ENCODE results near the gene CD1D. TPM values are rescaled to one million over a fixed set of nuclear protein-coding genes. Genes with fewer than 3 reads are reported as not detected.

Gene CD1D
- polyA plus RNA-seq, 1 of the 3 experiments (the other 2 are of a cell fraction): not detected

DNA sequence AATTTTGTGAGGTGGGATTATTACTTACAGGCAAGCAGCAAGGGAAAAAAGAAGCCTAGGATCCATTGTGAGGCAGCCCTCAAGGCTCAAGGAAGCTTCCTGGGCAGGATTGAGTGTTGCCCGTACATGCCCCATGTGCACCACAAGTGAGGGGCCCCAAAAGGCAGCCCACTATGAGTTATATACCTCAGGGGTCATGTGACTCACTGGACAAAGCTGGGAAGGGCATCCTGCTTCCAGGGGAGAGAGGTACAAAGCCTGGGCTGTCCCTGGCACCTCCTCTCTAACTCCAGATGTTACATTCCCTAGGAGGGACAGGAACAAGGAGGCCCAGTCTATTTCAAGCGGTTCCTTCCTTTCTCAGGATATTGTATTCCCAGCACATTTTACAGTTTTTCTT is 34.0 kb upstream of the CD1D start:
- H3K27ac ChIP-seq (ENCODE audit: low read depth in 2 of 2, low read length in 1 of 2): no peak overlapping the region
- 63% methylated on average over 2 of the region's 2 CpGs for WGBS (ENCODE audit: low lambda C conversion rate)

GRCh38 chr1:158147401-158147800 is 33.3 kb upstream of the CD1D start:
- TF ChIP-seq FOXM1 (IDR thresholded peaks at IDR 0.05; ENCODE audit: low read depth) (no peak), NRF1 (IDR thresholded peaks at IDR 0.05; ENCODE audit: low read depth, low read length) (no peak), RAD21 (IDR thresholded peaks at IDR 0.05; ENCODE audit: low read length) (no peak), GABPA (IDR thresholded peaks at IDR 0.05; ENCODE audit: low read depth) (no peak), YY1 (IDR thresholded peaks at IDR 0.05; ENCODE audit: low read depth) (no peak), RFX5 (IDR thresholded peaks at IDR 0.05; ENCODE audit: low read length) (no peak), REST (IDR thresholded peaks at IDR 0.05; ENCODE audit: low read depth, low read length) (no peak), EZH2phosphoT487 (IDR thresholded peaks at IDR 0.05; ENCODE audit: borderline replicate concordance, low read depth) (no peak), CHD2 (IDR thresholded peaks at IDR 0.05; ENCODE audit: low read length, partially characterized antibody) (no peak), FOXJ3 (CRISPR knock-in tag; IDR thresholded peaks at IDR 0.05) (no peak), MAX (IDR thresholded peaks at IDR 0.05; ENCODE audit: low read depth) (no peak), NFIC (IDR thresholded peaks at IDR 0.05; ENCODE audit: borderline replicate concordance) (no peak), SMC3 (IDR thresholded peaks at IDR 0.05; ENCODE audit: low read depth, low read length) (no peak), SIN3A (IDR thresholded peaks at IDR 0.05; ENCODE audit: borderline replicate concordance, low read depth, low read length) (no peak), GATA2 (CRISPR knock-in tag; IDR thresholded peaks at IDR 0.05) (no peak)
- TF ChIP-seq, protein P1, sequence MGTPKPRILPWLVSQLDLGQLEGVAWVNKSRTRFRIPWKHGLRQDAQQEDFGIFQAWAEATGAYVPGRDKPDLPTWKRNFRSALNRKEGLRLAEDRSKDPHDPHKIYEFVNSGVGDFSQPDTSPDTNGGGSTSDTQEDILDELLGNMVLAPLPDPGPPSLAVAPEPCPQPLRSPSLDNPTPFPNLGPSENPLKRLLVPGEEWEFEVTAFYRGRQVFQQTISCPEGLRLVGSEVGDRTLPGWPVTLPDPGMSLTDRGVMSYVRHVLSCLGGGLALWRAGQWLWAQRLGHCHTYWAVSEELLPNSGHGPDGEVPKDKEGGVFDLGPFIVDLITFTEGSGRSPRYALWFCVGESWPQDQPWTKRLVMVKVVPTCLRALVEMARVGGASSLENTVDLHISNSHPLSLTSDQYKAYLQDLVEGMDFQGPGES (IDR thresholded peaks at IDR 0.05; ENCODE audit: low read depth, low read length): no peak
- TF ChIP-seq, protein P2, sequence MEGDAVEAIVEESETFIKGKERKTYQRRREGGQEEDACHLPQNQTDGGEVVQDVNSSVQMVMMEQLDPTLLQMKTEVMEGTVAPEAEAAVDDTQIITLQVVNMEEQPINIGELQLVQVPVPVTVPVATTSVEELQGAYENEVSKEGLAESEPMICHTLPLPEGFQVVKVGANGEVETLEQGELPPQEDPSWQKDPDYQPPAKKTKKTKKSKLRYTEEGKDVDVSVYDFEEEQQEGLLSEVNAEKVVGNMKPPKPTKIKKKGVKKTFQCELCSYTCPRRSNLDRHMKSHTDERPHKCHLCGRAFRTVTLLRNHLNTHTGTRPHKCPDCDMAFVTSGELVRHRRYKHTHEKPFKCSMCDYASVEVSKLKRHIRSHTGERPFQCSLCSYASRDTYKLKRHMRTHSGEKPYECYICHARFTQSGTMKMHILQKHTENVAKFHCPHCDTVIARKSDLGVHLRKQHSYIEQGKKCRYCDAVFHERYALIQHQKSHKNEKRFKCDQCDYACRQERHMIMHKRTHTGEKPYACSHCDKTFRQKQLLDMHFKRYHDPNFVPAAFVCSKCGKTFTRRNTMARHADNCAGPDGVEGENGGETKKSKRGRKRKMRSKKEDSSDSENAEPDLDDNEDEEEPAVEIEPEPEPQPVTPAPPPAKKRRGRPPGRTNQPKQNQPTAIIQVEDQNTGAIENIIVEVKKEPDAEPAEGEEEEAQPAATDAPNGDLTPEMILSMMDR (IDR thresholded peaks at IDR 0.05): no peak
- Histone ChIP-seq H3F3A (replicated peaks; ENCODE audit: insufficient read depth) (peaks cover 8% of the 10 kb centered on the region), H4K20me1 (ENCODE audit: insufficient read depth) (no peaks in the 10 kb centered on the region), H3K4me3 (ENCODE audit: low read depth in 2 of 2, low read length in 1 of 2) (no peak overlapping the region), H3K9me3 (no peaks in the 10 kb centered on the region), H3K79me2 (ENCODE audit: insufficient read depth) (no peaks in the 10 kb centered on the region), H3K4me1 (ENCODE audit: control insufficient read depth in 1 of 2, insufficient read depth in 2 of 2, low read depth in 1 of 2, low read length in 1 of 2) (peaks cover 0 to 8% of the 10 kb centered on the region in 2 experiments; a peak in 2 of 4 replicates), H3K27me3 (ENCODE audit: insufficient read depth) (no peaks in the 10 kb centered on the region), H3K36me3 (replicated peaks in 1 of 2; ENCODE audit: control insufficient read depth in 1 of 2, insufficient read depth in 2 of 2, low read length in 1 of 2) (no peaks in the 10 kb centered on the region), H3K9ac (no peak overlapping the region), H2AFZ (ENCODE audit: low read depth) (peak overlapping the region; percentile 56; the same call in 1 of the 2 replicates), H3K4me2 (no peak overlapping the region), H3K27ac (ENCODE audit: low read depth in 2 of 2, low read length in 1 of 2) (no peak overlapping the region), H3K9me2 (no peaks in the 10 kb centered on the region)
- WGBS (ENCODE audit: low lambda C conversion rate): 15% methylated on average over 2 of the region's 2 CpGs
- ChIA-PET CTCF (no interaction called here), POLR2A (no interaction called here)
- no peak for DNase-seq

More for the DNA sequence above, 34.0 kb upstream of the CD1D start:
- Histone ChIP-seq H3K27me3 (ENCODE audit: insufficient read depth) (no peaks in the 10 kb centered on the region), H4K20me1 (ENCODE audit: insufficient read depth) (no peaks in the 10 kb centered on the region), H3K9me3 (no peaks in the 10 kb centered on the region), H3K9ac (no peak overlapping the region), H2AFZ (ENCODE audit: low read depth) (no peak overlapping the region), H3K36me3 (replicated peaks in 1 of 2; ENCODE audit: control insufficient read depth in 1 of 2, insufficient read depth in 2 of 2, low read length in 1 of 2) (no peaks in the 10 kb centered on the region), H3K9me2 (no peaks in the 10 kb centered on the region), H3K79me2 (ENCODE audit: insufficient read depth) (no peaks in the 10 kb centered on the region), H3K4me3 (ENCODE audit: low read depth in 2 of 2, low read length in 1 of 2) (no peak overlapping the region), H3K4me1 (ENCODE audit: control insufficient read depth in 1 of 2, insufficient read depth in 2 of 2, low read depth in 1 of 2, low read length in 1 of 2) (peaks cover 0 to 8% of the 10 kb centered on the region in 2 experiments; a peak in 2 of 4 replicates), H3K4me2 (no peak overlapping the region), H3F3A (replicated peaks; ENCODE audit: insufficient read depth) (peaks cover 8% of the 10 kb centered on the region)
- ChIA-PET POLR2A (no interaction called here), CTCF (interaction anchor here (1.0 kb wide), 1 partner anchor 22 kb away, joined by 3 read pairs; no protein-coding TSS in a partner anchor)
- TF ChIP-seq ELF1 (IDR thresholded peaks at IDR 0.05): no peak
- TF ChIP-seq SIN3A (IDR thresholded peaks at IDR 0.05; ENCODE audit: borderline replicate concordance, low read depth, low read length): no peak
- no peak for TF ChIP-seq POLR2AphosphoS5 (IDR thresholded peaks at IDR 0.05; ENCODE audit: low read depth, low read length)
- no peak for TF ChIP-seq EZH2phosphoT487 (IDR thresholded peaks at IDR 0.05; ENCODE audit: borderline replicate concordance, low read depth)
- no peak for DNase-seq

Data from SK-N-SH (cell line).